HCT116 (cell line): ENCODE data around the gene CENPF. TPM values are rescaled to one million over a fixed set of nuclear protein-coding genes. Genes with fewer than 3 reads are reported as not detected.
"Not testable (repeated sequence)": the region's sequence is repeated elsewhere in the genome, so short reads cannot be mapped to it uniquely, and the experiment has no call there.

ENCODE experiments used
- ATAC-seq: fragments of 200-7000 bp; cut with Tn5 transposase; 2 replicates; pipeline ENCODE4 v1.9.1; 2020; ENCODE audit warnings: mild to moderate bottlenecking, moderate library complexity
- BruUV-seq: library from RNA; stranded (reverse); fragments of 400-500 nt; replicated peaks from 2 replicates; lab custom pipeline; 2021; lab: Mats Ljungman, UMichigan
- CTCF ChIA-PET: fragments of 300-600 bp; sonication (Branson Sonifier 250); formaldehyde crosslinking; loops from one replicate; lab custom pipeline; 2021; ENCODE audit warnings: antibody characterized with exemption; lab: Charles Lee
- POLR2A ChIA-PET: fragments of 300-600, 350-600 bp; sonication (Branson Sonifier 250); formaldehyde crosslinking; loops from one replicate; lab custom pipeline; 2021; ENCODE audit warnings: antibody characterized with exemption; lab: Charles Lee
- RAD21 ChIA-PET, 2 experiments: fragments of 300-600 bp; sonication (Branson Sonifier 250); formaldehyde crosslinking; loops; one replicate each; lab custom pipeline; 2023; ENCODE audit warnings: low total read pairs in 2 of 2; ENCODE audit not compliant: uncharacterized antibody in 2 of 2, unreplicated experiment in 2 of 2, low non-redundant PET in 1 of 2; lab: Charles Lee
- DNase-seq: peaks from one replicate; pipeline ENCODE4 v3.0.0-alpha.2; 2010; ENCODE audit warnings: low read depth, low spot score
- H2AFZ ChIP-seq: fragments of 200-600 bp; shearing (Covaris generic), sonication (generic); 2 replicates; pipeline ENCODE4 v1.6.1; 2017; ENCODE audit warnings: low read depth, mixed run types, mixed read lengths, antibody characterized with exemption, low read length; ENCODE audit not compliant: poor library complexity, severe bottlenecking
- H3K27ac ChIP-seq: 2 replicates; pipeline ENCODE4 v1.5.1; 2012; ENCODE audit warnings: low read depth, low read length
- H3K27me3 ChIP-seq: fragments of 200-600 bp; sonication (generic); 2 replicates; pipeline ENCODE4 v1.6.1; 2016; ENCODE audit warnings: mixed run types, low read length, mixed read lengths; ENCODE audit not compliant: insufficient read depth
- H3K36me3 ChIP-seq, 2 experiments: fragments of 200-500 bp in 1 of 2; fragments of 200-600 bp in 1 of 2; sonication (Bioruptor generic) in 1 of 2; sonication (generic) in 1 of 2; 2 replicates each; pipeline versions ENCODE4 v1.5.1 to v1.6.1; 2014 to 2016; ENCODE audit warnings: low read length in 2 of 2, inconsistent platforms in 1 of 2, mixed read lengths in 1 of 2, mixed run types in 1 of 2; ENCODE audit not compliant: insufficient read depth in 2 of 2, control insufficient read depth in 1 of 2
- H3K4me1 ChIP-seq, 2 experiments: fragments of 200-600 bp in 1 of 2; sonication (generic) in 1 of 2; 2 replicates each; pipeline versions ENCODE4 v1.5.1 to v1.6.1; 2012 to 2017; ENCODE audit warnings: low read length in 2 of 2, inconsistent platforms in 1 of 2, mild to moderate bottlenecking in 1 of 2, mixed read lengths in 1 of 2, mixed run types in 1 of 2, moderate library complexity in 1 of 2; ENCODE audit not compliant: insufficient read depth in 2 of 2, control insufficient read depth in 1 of 2
- H3K4me2 ChIP-seq: fragments of 200-600 bp; sonication (generic); 2 replicates; pipeline ENCODE4 v1.6.1; 2017; ENCODE audit warnings: mixed run types, low read length, mixed read lengths
- H3K4me3 ChIP-seq, 2 experiments: fragments of 200-600 bp in 1 of 2; sonication (generic) in 1 of 2; replicated peaks in 1 of 2; 2 replicates each; pipeline ENCODE4 v1.5.1; 2011 to 2016; ENCODE audit warnings: low read length in 2 of 2, control low read depth in 1 of 2, low read depth in 1 of 2, mild to moderate bottlenecking in 1 of 2, mixed read lengths in 1 of 2, mixed run types in 1 of 2
- H3K79me2 ChIP-seq: fragments of 200-600 bp; sonication (generic); 2 replicates; pipeline ENCODE4 v1.6.1; 2017; ENCODE audit warnings: mild to moderate bottlenecking, mixed run types, low read length, moderate library complexity, mixed read lengths; ENCODE audit not compliant: insufficient read depth
- H3K9ac ChIP-seq: fragments of 200-600 bp; sonication (generic); 2 replicates; pipeline ENCODE4 v1.6.1; 2016; ENCODE audit warnings: low read length, mixed read lengths
- H3K9me2 ChIP-seq: fragments of 200-600 bp; sonication (generic), shearing (Covaris generic); 2 replicates; pipeline ENCODE4 v1.6.1; 2017; ENCODE audit warnings: mixed run types, mild to moderate bottlenecking, moderate library complexity; ENCODE audit not compliant: insufficient read depth
- H3K9me3 ChIP-seq, 2 experiments: fragments of 200-500 bp in 1 of 2; fragments of 200-600 bp in 1 of 2; sonication (Bioruptor generic) in 1 of 2; sonication (generic) in 1 of 2; 2 replicates each; pipeline ENCODE4 v1.6.1; 2014 to 2017; ENCODE audit warnings: low read length in 2 of 2, mixed read lengths in 2 of 2, inconsistent platforms in 1 of 2, low read depth in 1 of 2, mild to moderate bottlenecking in 1 of 2, mixed run types in 1 of 2, moderate library complexity in 1 of 2; ENCODE audit not compliant: control insufficient read depth in 1 of 2, insufficient read depth in 1 of 2
- H4K20me1 ChIP-seq: fragments of 200-600 bp; sonication (generic), shearing (Covaris generic); 2 replicates; pipeline ENCODE4 v1.6.1; 2017; ENCODE audit warnings: mixed run types, mild to moderate bottlenecking, moderate library complexity; ENCODE audit not compliant: insufficient read depth
- intact Hi-C: fragments of 100-400 bp; cut with micrococcal nuclease; formaldehyde crosslinking; loops from 2 replicates; pipeline ENCODE4 v1.10.0; 2022
- total RNA-seq: library from RNA; stranded (reverse); gene quantifications from one replicate; pipeline ENCODE4 v1.2.1, GENCODE V29; 2021; ENCODE audit not compliant: unreplicated experiment

Gene CENPF
- total RNA-seq, 1 experiment from 2014 or later, result 120 TPM

GRCh38 chr1:214605933-214606925, 3.2 kb downstream of the CENPF start:
- DNase-seq, H2AFZ ChIP-seq, H4K20me1 ChIP-seq, BruUV-seq, H3K9ac ChIP-seq, H3K4me2 ChIP-seq, H3K4me3 ChIP-seq, CTCF ChIA-PET, ATAC-seq, H3K9me3 ChIP-seq, H3K27ac ChIP-seq, RAD21 ChIA-PET, H3K9me2 ChIP-seq, H3K36me3 ChIP-seq, H3K27me3 ChIP-seq, intact Hi-C loops, POLR2A ChIA-PET: not testable (repeated sequence)
- peaks cover 71% of the 10 kb centered on the region for H3K79me2 ChIP-seq
- peaks cover 9 to 19% of the 10 kb centered on the region in 2 experiments for H3K4me1 ChIP-seq

GRCh38 chr1:214607492-214608215, 4.7 kb downstream of the CENPF start:
- POLR2A ChIA-PET, H3K36me3 ChIP-seq, H2AFZ ChIP-seq, H3K9ac ChIP-seq, RAD21 ChIA-PET, H4K20me1 ChIP-seq, CTCF ChIA-PET, H3K4me3 ChIP-seq, H3K9me2 ChIP-seq, ATAC-seq, H3K4me2 ChIP-seq, H3K27ac ChIP-seq, DNase-seq, intact Hi-C loops, H3K27me3 ChIP-seq, H3K9me3 ChIP-seq, BruUV-seq: not testable (repeated sequence)
- peaks cover 86% of the 10 kb centered on the region for H3K79me2 ChIP-seq
- peaks cover 5 to 13% of the 10 kb centered on the region in 2 experiments for H3K4me1 ChIP-seq

GRCh38 chr1:214608216-214608783, 5.3 kb downstream of the CENPF start:
- Histone ChIP-seq H3K79me2 (peaks cover 90% of the 10 kb centered on the region), H3K4me1 (peaks cover 5 to 12% of the 10 kb centered on the region in 2 experiments)
- H3K27ac ChIP-seq, POLR2A ChIA-PET, H3K36me3 ChIP-seq, H3K4me2 ChIP-seq, H3K9me2 ChIP-seq, intact Hi-C loops, H2AFZ ChIP-seq, H3K4me3 ChIP-seq, H3K9ac ChIP-seq, H4K20me1 ChIP-seq, DNase-seq, H3K9me3 ChIP-seq, CTCF ChIA-PET, H3K27me3 ChIP-seq, RAD21 ChIA-PET, BruUV-seq, ATAC-seq: not testable (repeated sequence)

- BruUV-seq, POLR2A ChIA-PET, H2AFZ ChIP-seq, H3K9me2 ChIP-seq, H3K27me3 ChIP-seq, DNase-seq, H3K4me3 ChIP-seq, H3K36me3 ChIP-seq, H3K9me3 ChIP-seq, ATAC-seq, intact Hi-C loops, H3K9ac ChIP-seq, CTCF ChIA-PET, H3K4me2 ChIP-seq, RAD21 ChIA-PET, H4K20me1 ChIP-seq, H3K27ac ChIP-seq: not testable (repeated sequence)
- Histone ChIP-seq H3K4me1 (peaks cover 5 to 12% of the 10 kb centered on the region in 2 experiments), H3K79me2 (peaks cover 90% of the 10 kb centered on the region)
Observed at GRCh38 chr1:214608817-214609216, 5.8 kb downstream of the CENPF start.
